ENCODE results near the gene PPP1R3D. TPM values are rescaled to one million over a fixed set of nuclear protein-coding genes. Genes with fewer than 3 reads are reported as not detected.

The PPP1R3D gene
- total and polyA plus RNA-seq, 2 of the 8 experiments (the other 6 are each of a cell fraction or from before 2014, with no cell fraction given) = 1.4 to 3.9 TPM

DNA sequence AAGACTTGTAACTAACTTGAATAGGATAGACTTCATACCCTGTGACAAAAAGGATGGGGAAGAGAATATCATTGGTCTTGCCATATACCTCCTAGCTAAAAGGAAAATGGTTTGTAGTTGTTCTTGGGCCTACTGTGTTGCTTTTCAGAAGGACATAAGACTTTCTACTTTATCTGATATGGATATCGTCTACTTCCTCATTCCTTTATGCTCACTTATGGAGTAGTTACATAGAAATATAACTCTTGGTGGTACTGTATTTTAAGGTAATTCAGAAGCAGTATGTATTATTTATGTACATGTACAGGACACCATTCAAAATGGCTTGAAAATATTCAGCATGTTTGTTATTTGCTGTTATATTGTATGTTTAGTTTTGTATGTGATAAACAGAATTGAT lies 8.1 kb upstream of the PPP1R3D start:
- Histone ChIP-seq H4K5ac (ENCODE audit: insufficient read length, low read depth, low read length) (no peak overlapping the region), H4K91ac (replicated peaks; ENCODE audit: insufficient read length, low read length) (no peak overlapping the region), H3K79me2 (ENCODE audit: control insufficient read depth in 1 of 2, insufficient read depth in 2 of 2, low read length in 2 of 2) (0 out of 4 replicates have a peak, but pooled peaks cover 0 to 3% of the 10 kb centered on the region in 2 experiments), H2AK5ac (ENCODE audit: low read depth, low read length) (no peak overlapping the region), H2BK120ac (replicated peaks; ENCODE audit: low read depth, low read length) (no peak overlapping the region), H3K4ac (replicated peaks; ENCODE audit: insufficient read length, low read depth, low read length) (no peak overlapping the region), H3K23ac (ENCODE audit: insufficient read length) (no peak overlapping the region), H2BK20ac (ENCODE audit: low read length) (no peak overlapping the region), H3K9me3 (ENCODE audit: insufficient read depth in 2 of 2, low read depth in 1 of 2, low read length in 1 of 2) (no peaks in the 10 kb centered on the region), H3K27ac (ENCODE audit: low read depth, low read length) (no peak overlapping the region), H2BK12ac (ENCODE audit: low read depth, low read length) (no peak overlapping the region), H3K27me3 (replicated peaks in 1 of 4; ENCODE audit: control insufficient read depth in 3 of 4, extremely low read depth in 1 of 4, insufficient read depth in 3 of 4, low read length in 3 of 4) (no peaks in the 10 kb centered on the region), H3K79me1 (ENCODE audit: low read depth, low read length) (no peaks in the 10 kb centered on the region), H2BK15ac (ENCODE audit: low read length) (no peak overlapping the region), H3K9ac (replicated peaks in 1 of 4; ENCODE audit: extremely low read depth in 1 of 4, low read depth in 3 of 4, low read length in 3 of 4) (no peak overlapping the region), H3K23me2 (ENCODE audit: low read depth, low read length) (no peaks in the 10 kb centered on the region), H3K4me1 (replicated peaks in 1 of 4; ENCODE audit: control insufficient read depth in 3 of 4, insufficient read depth in 4 of 4, low read length in 3 of 4) (peaks cover 0 to 2% (median 0%) of the 10 kb centered on the region in 4 experiments; a peak in 1 of 7 replicates), H4K8ac (ENCODE audit: extremely low read depth, insufficient read depth, low read length) (no peak overlapping the region), H3K56ac (replicated peaks; ENCODE audit: insufficient read length, low read depth, low read length) (no peak overlapping the region), H3K4me3 (ENCODE audit: extremely low read depth in 1 of 4, insufficient read depth in 2 of 4, low read depth in 3 of 4, low read length in 4 of 4) (no peak overlapping the region), H2BK5ac (ENCODE audit: low read depth, low read length) (no peak overlapping the region), H3K36me3 (ENCODE audit: control insufficient read depth in 2 of 4, insufficient read depth in 4 of 4, low read length in 3 of 4) (peaks cover 0 to 10% (median 4%) of the 10 kb centered on the region in 4 experiments; a peak in 3 of 8 replicates), H2AFZ (ENCODE audit: low read length) (no peak overlapping the region), H4K20me1 (replicated peaks in 1 of 2; ENCODE audit: control insufficient read depth in 1 of 2, insufficient read depth in 2 of 2, low read length in 2 of 2) (peaks cover 0 to 2% of the 10 kb centered on the region in 2 experiments), H3K18ac (ENCODE audit: extremely low read depth, low read length) (no peak overlapping the region), H3K4me2 (ENCODE audit: insufficient read depth in 1 of 2, low read depth in 2 of 2, low read length in 2 of 2) (no peak overlapping the region), H3K14ac (ENCODE audit: insufficient read length) (no peak overlapping the region)
- WGBS, 2 experiments (ENCODE audit: extremely low coverage in 1 of 2, insufficient coverage in 1 of 2, insufficient read length in 1 of 2, insufficient replicate concordance in 2 of 2, low coverage in 1 of 2, low lambda C conversion rate in 2 of 2, missing lambda C conversion rate in 1 of 2) = 94% methylated on average over 1 of the region's 1 CpG; no CpG with 5 or more reads in 1 of the 2 experiments
- CTCF ChIA-PET (ENCODE audit: partially characterized antibody) = interaction anchor here (0.7 to 4.0 kb wide), 4 partner anchors 7 to 506 kb away, joined by 3 to 18 read pairs (median 5); no protein-coding TSS in a partner anchor
- FAIRE-seq (no peak), DNase-seq (ENCODE audit: low read depth in 1 of 2, low spot score in 2 of 2) (no peak)
- TF ChIP-seq CBX8 (IDR thresholded peaks at IDR 0.05; ENCODE audit: borderline replicate concordance, low read depth, low read length) = no peak
- TF ChIP-seq POU5F1 (IDR thresholded peaks at IDR 0.05; ENCODE audit: low read depth, low read length) = no peak
- TF ChIP-seq EP300 (IDR thresholded peaks at IDR 0.05; ENCODE audit: borderline replicate concordance in 1 of 2, low read depth in 2 of 2, low read length in 2 of 2) = no peak
- POLR2A ChIA-PET (ENCODE audit: partially characterized antibody) = interaction anchor here (1.4 kb wide), 1 partner anchor 102 kb away, joined by 3 read pairs; no protein-coding TSS in a partner anchor

All from H1 (cell line).